Neuronal stem cell (in vitro differentiated cells): Measurements from ENCODE around the gene ARIH2.

Source experiments
- DNase-seq: peaks from one replicate; pipeline ENCODE4 v3.0.0-alpha.2; 2013; ENCODE audit warnings: low spot score
- H2AFZ ChIP-seq: one replicate; pipeline ENCODE4 v1.6.1; 2013; ENCODE audit warnings: mild to moderate bottlenecking, low read length, inconsistent platforms
- H2AK5ac ChIP-seq: 2 replicates; pipeline ENCODE4 v1.6.1; 2013; ENCODE audit warnings: low read depth, mild to moderate bottlenecking, inconsistent platforms, low read length, moderate library complexity, mixed read lengths
- H2BK120ac ChIP-seq: 2 replicates; pipeline ENCODE4 v1.6.1; 2013; ENCODE audit warnings: low read depth, mild to moderate bottlenecking, inconsistent platforms, low read length, moderate library complexity, mixed read lengths
- H2BK12ac ChIP-seq: one replicate; pipeline ENCODE4 v1.6.1; 2013; ENCODE audit warnings: low read length, inconsistent platforms
- H2BK15ac ChIP-seq: 2 replicates; pipeline ENCODE4 v1.6.1; 2013; ENCODE audit warnings: mild to moderate bottlenecking, low read length, inconsistent platforms, mixed read lengths
- H2BK5ac ChIP-seq: one replicate; pipeline ENCODE4 v1.6.1; 2013; ENCODE audit warnings: inconsistent platforms, mild to moderate bottlenecking, low read length, moderate library complexity
- H3K14ac ChIP-seq: one replicate; pipeline ENCODE4 v1.6.1; 2013; ENCODE audit warnings: low read length, inconsistent platforms
- H3K18ac ChIP-seq: 2 replicates; pipeline ENCODE4 v1.6.1; 2013; ENCODE audit warnings: low read length, inconsistent platforms
- H3K23ac ChIP-seq: 2 replicates; pipeline ENCODE4 v1.6.1; 2013; ENCODE audit warnings: low read depth, mild to moderate bottlenecking, mixed read lengths, low read length, inconsistent platforms; ENCODE audit not compliant: poor library complexity
- H3K27ac ChIP-seq: replicated peaks from 3 replicates; pipeline ENCODE4 v1.5.1; 2013; ENCODE audit warnings: low read length, inconsistent platforms
- H3K27me3 ChIP-seq, 3 experiments: 2 replicates each; pipeline ENCODE4 v1.6.1; 2013; ENCODE audit warnings: low read length in 3 of 3, mild to moderate bottlenecking in 2 of 3, inconsistent platforms in 1 of 3, low read depth in 1 of 3, mixed read lengths in 1 of 3, moderate library complexity in 1 of 3; ENCODE audit not compliant: control insufficient read depth in 3 of 3, insufficient read depth in 3 of 3
- H3K36me3 ChIP-seq, 2 donors: replicated peaks in 1 of 2; 2 replicates each; pipeline ENCODE4 v1.6.1; 2013; ENCODE audit warnings: low read length in 2 of 2; ENCODE audit not compliant: control insufficient read depth in 2 of 2, insufficient read depth in 2 of 2
- H3K4ac ChIP-seq: 2 replicates; pipeline ENCODE4 v1.6.1; 2013; ENCODE audit warnings: inconsistent platforms, mild to moderate bottlenecking, low read length, moderate library complexity
- H3K4me1 ChIP-seq, 2 donors: 1 replicate in 1 of 2; 2 replicates in 1 of 2; pipeline ENCODE4 v1.6.1; 2013; ENCODE audit warnings: low read length in 2 of 2, low read depth in 1 of 2; ENCODE audit not compliant: control insufficient read depth in 2 of 2, insufficient read depth in 1 of 2
- H3K4me2 ChIP-seq: one replicate; pipeline ENCODE4 v1.6.1; 2013; ENCODE audit warnings: mild to moderate bottlenecking, low read length, inconsistent platforms; ENCODE audit not compliant: insufficient read depth, poor library complexity, severe bottlenecking
- H3K4me3 ChIP-seq, 2 donors: 2 replicates each; pipeline ENCODE4 v1.5.1; 2013; ENCODE audit warnings: low read length in 2 of 2, mild to moderate bottlenecking in 2 of 2, inconsistent platforms in 1 of 2, moderate library complexity in 1 of 2
- H3K79me1 ChIP-seq: one replicate; pipeline ENCODE4 v1.6.1; 2013; ENCODE audit warnings: low read depth, mild to moderate bottlenecking, inconsistent platforms, low read length, moderate library complexity
- H3K9ac ChIP-seq: one replicate; pipeline ENCODE4 v1.6.1; 2013; ENCODE audit warnings: mild to moderate bottlenecking, low read depth, low read length, inconsistent platforms; ENCODE audit not compliant: poor library complexity
- H3K9me3 ChIP-seq, 2 donors: replicated peaks in 1 of 2; 2 replicates each; pipeline versions ENCODE3 to v1.6.1; 2013; ENCODE audit warnings: low read length in 2 of 2, mild to moderate bottlenecking in 2 of 2, inconsistent platforms in 1 of 2, low read depth in 1 of 2, mixed read lengths in 1 of 2, moderate library complexity in 1 of 2; ENCODE audit not compliant: control insufficient read depth in 2 of 2, insufficient read depth in 1 of 2
- H4K8ac ChIP-seq: one replicate; pipeline ENCODE4 v1.6.1; 2013; ENCODE audit warnings: low read depth, mild to moderate bottlenecking, inconsistent platforms, low read length, moderate library complexity
- H4K91ac ChIP-seq: one replicate; pipeline ENCODE4 v1.6.1; 2013; ENCODE audit warnings: low read length, low read depth, mild to moderate bottlenecking, inconsistent platforms; ENCODE audit not compliant: poor library complexity
- whole genome bisulfite sequencing, 2 donors: extraction: QIAGEN DNeasy Blood & Tissue Kit; methylation state at CpG; one replicate each; pipeline ENCODE4 v1.1.7; 2013; ENCODE audit warnings: missing lambda C conversion rate in 2 of 2, mixed read lengths in 1 of 2; ENCODE audit not compliant: insufficient read length in 2 of 2, insufficient replicate concordance in 1 of 2; ENCODE audit errors: extremely low coverage in 2 of 2; 5-methylcytosine and 5-hydroxymethylcytosine counted together

The ARIH2 gene

DNA sequence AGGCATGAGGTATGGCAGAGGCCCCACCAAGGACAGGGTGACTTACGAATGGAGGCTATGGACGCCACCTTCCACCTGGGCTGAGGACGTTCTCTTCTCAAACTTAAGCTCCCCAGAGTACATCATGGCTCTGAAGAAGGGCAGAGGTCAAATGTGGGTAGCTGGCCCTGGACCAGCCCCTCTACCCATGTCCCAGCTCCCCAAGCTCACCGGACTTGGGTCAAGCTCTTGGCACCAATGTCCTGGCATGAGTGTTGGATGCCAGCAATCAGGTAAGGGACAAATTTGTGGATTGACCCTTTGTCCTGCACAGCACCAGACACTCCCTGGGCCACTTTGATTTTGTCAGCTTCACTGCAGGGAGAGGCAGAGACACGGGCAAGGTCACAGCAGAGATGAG, 105.8 kb downstream of the ARIH2 start:
- WGBS, 2 donors = no CpG with 5 or more reads among the region's 5 CpGs
- Histone ChIP-seq H2AFZ (no peak overlapping the region), H3K9me3 (no peaks in the 10 kb centered on the region), H3K18ac (no peak overlapping the region), H3K4me2 (no peak overlapping the region), H3K27me3 (no peaks in the 10 kb centered on the region), H3K79me1 (peaks cover 22% of the 10 kb centered on the region), H4K8ac (no peak overlapping the region), H4K91ac (no peak overlapping the region), H3K23ac (no peak overlapping the region), H3K4ac (no peak overlapping the region), H3K9ac (no peak overlapping the region), H2BK120ac (no peak overlapping the region), H3K4me3 (no peak overlapping the region), H2BK5ac (no peak overlapping the region), H3K14ac (no peak overlapping the region), H3K4me1 (peaks cover 22 to 25% of the 10 kb centered on the region in 2 donors), H2BK15ac (no peak overlapping the region), H2AK5ac (no peak overlapping the region), H3K36me3 (peaks cover 41 to 64% of the 10 kb centered on the region in 2 donors), H3K27ac (no peak overlapping the region), H2BK12ac (no peak overlapping the region)
- DNase-seq = no peak

DNA sequence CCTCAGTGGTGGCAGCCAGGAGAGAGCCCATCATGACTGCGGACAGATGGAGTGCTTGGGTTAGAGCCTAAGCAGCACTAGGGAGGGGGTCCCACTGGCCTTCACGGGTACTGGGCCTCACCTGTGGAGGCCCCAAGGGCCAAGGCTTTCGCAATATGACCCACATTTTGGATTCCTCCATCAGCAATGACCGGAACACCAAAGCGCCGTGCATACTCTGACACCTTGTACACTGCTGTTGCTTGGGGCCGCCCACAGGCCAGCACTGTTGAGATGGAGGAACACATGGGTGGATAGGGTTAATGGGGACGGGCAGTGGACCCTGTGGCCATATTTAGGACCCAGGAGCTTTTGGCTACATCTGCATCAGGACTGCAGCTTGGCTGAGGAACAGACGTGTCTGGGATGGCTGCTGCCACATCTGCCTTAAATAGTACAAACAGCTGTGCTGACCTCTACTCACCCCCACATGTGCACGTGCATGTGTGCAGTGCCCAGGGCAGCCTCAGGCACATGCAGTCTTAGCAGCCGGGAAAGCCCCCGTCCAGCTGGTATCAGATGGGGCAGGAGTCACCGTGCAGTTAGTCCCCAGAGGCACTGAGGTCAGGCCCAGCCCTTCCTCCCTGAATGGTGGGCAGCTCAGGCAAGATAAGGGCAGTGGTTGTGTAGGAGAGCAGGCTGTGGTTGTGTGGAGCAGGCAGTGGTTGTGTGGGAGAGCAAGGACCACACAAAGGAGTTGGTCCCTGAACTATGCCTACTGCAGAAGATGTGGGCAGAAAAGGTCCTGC, 106.6 kb downstream of the ARIH2 start:
- no peak overlapping the region for H4K91ac ChIP-seq
- H3K4ac ChIP-seq = no peak overlapping the region
- peaks cover 16 to 22% of the 10 kb centered on the region in 2 donors for H3K4me1 ChIP-seq
- H2BK12ac ChIP-seq = no peak overlapping the region
- peak overlapping the region; percentile 17 for H3K9ac ChIP-seq
- no peak overlapping the region for H3K27ac ChIP-seq
- H2BK120ac ChIP-seq = no peak overlapping the region
- no CpG with 5 or more reads among the region's 13 CpGs for WGBS, 2 donors
- H2BK15ac ChIP-seq = no peak overlapping the region
- H2AFZ ChIP-seq = no peak overlapping the region
- H3K4me3 ChIP-seq = no peak overlapping the region
- no peak overlapping the region for H3K4me2 ChIP-seq
- H3K23ac ChIP-seq = no peak overlapping the region
- no peak for DNase-seq
- H3K9me3 ChIP-seq = no peaks in the 10 kb centered on the region
- no peak overlapping the region for H3K14ac ChIP-seq
- H3K36me3 ChIP-seq = peaks cover 41 to 72% of the 10 kb centered on the region in 2 donors
- peaks cover 19% of the 10 kb centered on the region for H3K79me1 ChIP-seq
- no peak overlapping the region for H2AK5ac ChIP-seq
- no peak overlapping the region for H2BK5ac ChIP-seq
- no peak overlapping the region for H4K8ac ChIP-seq
- H3K18ac ChIP-seq = no peak overlapping the region
- H3K27me3 ChIP-seq = no peaks in the 10 kb centered on the region

DNA sequence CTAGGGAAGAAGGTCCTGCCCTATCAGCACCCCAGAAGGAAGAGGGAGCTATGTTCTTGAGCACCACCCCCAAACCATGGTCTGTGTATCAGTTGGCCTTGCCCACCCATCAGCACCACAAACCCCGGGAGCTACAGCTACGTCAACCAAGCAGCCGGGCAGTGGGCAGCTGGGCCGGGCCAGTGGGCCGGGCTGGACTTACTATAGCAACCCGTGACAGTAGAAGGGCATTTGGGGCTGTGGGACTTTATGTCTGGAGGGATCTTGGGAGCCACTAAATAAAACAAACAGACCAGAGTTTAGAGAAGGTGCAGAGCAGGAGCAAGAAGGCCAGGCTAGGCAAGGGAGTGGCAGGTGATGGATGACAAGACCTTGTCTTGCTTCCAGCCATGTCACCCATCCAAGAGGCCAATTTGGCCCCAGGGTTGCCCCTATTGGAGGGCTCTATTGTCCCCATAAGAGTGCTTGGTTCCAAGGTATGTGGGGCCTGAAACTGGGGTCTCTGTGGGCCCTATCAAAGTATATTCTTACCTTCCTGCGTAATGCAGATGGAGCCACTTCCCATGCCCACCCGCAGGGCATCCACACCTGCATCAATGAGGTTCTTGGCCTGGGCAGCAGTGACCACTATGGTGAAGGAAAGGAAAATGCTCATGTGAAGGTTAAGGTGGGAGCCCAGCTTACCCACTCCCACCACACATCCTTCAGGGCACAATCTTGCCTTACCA, 107.3 kb downstream of the ARIH2 start:
- no peaks in the 10 kb centered on the region for H3K27me3 ChIP-seq
- H3K9ac ChIP-seq = peak overlapping the region; percentile 17
- no peak overlapping the region for H3K18ac ChIP-seq
- no peak overlapping the region for H3K4me3 ChIP-seq
- H2BK120ac ChIP-seq = no peak overlapping the region
- H3K23ac ChIP-seq = no peak overlapping the region
- DNase-seq = no peak
- H3K27ac ChIP-seq = no peak overlapping the region
- no peak overlapping the region for H2BK12ac ChIP-seq
- H3K36me3 ChIP-seq = peaks cover 46 to 79% of the 10 kb centered on the region in 2 donors
- no CpG with 5 or more reads among the region's 8 CpGs for WGBS, 2 donors
- no peak overlapping the region for H3K4ac ChIP-seq
- no peak overlapping the region for H2AK5ac ChIP-seq
- no peak overlapping the region for H3K4me2 ChIP-seq
- H3K79me1 ChIP-seq = peaks cover 16% of the 10 kb centered on the region
- H4K8ac ChIP-seq = no peak overlapping the region
- no peak overlapping the region for H4K91ac ChIP-seq
- H3K4me1 ChIP-seq = peaks cover 14 to 19% of the 10 kb centered on the region in 2 donors
- no peak overlapping the region for H2BK15ac ChIP-seq
- no peak overlapping the region for H3K14ac ChIP-seq
- no peak overlapping the region for H2AFZ ChIP-seq
- H3K9me3 ChIP-seq = no peaks in the 10 kb centered on the region
- H2BK5ac ChIP-seq = no peak overlapping the region

DNA sequence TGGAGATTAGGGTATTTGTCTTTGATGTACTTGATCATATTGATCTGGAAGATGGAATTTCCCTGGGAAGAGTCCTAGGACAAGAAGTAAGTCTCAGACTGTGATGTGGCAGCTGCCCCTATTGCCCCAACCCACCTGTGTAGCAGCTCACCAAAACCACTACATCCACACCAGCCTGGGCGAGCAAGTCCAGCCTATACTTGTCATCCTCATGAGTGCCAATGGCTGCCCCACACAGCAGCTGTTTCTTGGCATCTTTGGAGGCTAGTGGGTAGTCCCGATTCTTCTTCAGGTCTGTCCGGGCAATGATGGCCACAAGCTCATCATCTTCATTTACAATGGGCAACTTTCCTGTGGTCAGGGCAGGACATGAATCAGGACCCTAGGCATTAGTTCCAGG, 107.9 kb downstream of the ARIH2 start:
- Histone ChIP-seq H2BK12ac (no peak overlapping the region), H3K14ac (no peak overlapping the region), H2AFZ (no peak overlapping the region), H4K8ac (no peak overlapping the region), H3K27me3 (no peaks in the 10 kb centered on the region), H2BK120ac (no peak overlapping the region), H2BK15ac (no peak overlapping the region), H3K4ac (no peak overlapping the region), H3K79me1 (peaks cover 16% of the 10 kb centered on the region), H3K36me3 (peaks cover 47 to 85% of the 10 kb centered on the region in 2 donors), H3K9ac (no peak overlapping the region), H3K9me3 (no peaks in the 10 kb centered on the region), H2BK5ac (no peak overlapping the region), H3K27ac (no peak overlapping the region), H2AK5ac (no peak overlapping the region), H3K4me2 (no peak overlapping the region), H4K91ac (no peak overlapping the region), H3K18ac (no peak overlapping the region), H3K4me3 (no peak overlapping the region), H3K4me1 (peaks cover 14 to 19% of the 10 kb centered on the region in 2 donors), H3K23ac (no peak overlapping the region)
- WGBS, 2 donors = no CpG with 5 or more reads among the region's 3 CpGs
- DNase-seq = no peak
